ENCODE measurements around the gene STK10.
"Not testable (repeated sequence)": the region's sequence is repeated elsewhere in the genome, so short reads cannot be mapped to it uniquely, and the experiment has no call there.

STK10 gene

DNA sequence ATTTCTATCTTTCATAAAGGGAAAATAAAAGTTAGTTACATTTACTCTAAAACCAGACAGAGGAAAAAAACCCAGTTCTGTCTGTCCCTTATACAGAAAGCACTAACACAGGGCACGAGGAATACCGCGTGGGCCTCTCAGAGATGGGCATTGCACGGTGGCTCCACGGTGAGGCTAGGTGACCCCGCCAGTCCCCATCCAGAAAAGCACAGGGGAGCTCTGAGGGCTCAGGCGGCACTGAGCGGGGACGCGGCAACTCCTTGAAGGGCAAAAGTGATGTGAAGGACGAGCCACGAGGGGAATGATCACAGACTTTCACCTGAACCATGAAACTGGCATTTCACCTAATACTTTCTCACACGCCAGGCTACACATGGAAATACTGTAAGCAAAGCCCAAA is 145.8 kb downstream of the STK10 start:
- in situ Hi-C loops (cut with MboI; ENCODE audit: low pct_unique_long_range_greater_than_20kb, low sequenced_read_pairs, unreplicated experiment), result loop anchor here (10.0 to 25.0 kb wide), 3 partner anchors 137 to 630 kb away; partner anchors contain the start of gene FGF18
- no peak for DNase-seq (ENCODE audit: low spot score)
- TF ChIP-seq, protein P1, sequence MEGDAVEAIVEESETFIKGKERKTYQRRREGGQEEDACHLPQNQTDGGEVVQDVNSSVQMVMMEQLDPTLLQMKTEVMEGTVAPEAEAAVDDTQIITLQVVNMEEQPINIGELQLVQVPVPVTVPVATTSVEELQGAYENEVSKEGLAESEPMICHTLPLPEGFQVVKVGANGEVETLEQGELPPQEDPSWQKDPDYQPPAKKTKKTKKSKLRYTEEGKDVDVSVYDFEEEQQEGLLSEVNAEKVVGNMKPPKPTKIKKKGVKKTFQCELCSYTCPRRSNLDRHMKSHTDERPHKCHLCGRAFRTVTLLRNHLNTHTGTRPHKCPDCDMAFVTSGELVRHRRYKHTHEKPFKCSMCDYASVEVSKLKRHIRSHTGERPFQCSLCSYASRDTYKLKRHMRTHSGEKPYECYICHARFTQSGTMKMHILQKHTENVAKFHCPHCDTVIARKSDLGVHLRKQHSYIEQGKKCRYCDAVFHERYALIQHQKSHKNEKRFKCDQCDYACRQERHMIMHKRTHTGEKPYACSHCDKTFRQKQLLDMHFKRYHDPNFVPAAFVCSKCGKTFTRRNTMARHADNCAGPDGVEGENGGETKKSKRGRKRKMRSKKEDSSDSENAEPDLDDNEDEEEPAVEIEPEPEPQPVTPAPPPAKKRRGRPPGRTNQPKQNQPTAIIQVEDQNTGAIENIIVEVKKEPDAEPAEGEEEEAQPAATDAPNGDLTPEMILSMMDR (IDR thresholded peaks at IDR 0.05; ENCODE audit: extremely low read depth, insufficient read depth, missing control alignments), result no peak

DNA sequence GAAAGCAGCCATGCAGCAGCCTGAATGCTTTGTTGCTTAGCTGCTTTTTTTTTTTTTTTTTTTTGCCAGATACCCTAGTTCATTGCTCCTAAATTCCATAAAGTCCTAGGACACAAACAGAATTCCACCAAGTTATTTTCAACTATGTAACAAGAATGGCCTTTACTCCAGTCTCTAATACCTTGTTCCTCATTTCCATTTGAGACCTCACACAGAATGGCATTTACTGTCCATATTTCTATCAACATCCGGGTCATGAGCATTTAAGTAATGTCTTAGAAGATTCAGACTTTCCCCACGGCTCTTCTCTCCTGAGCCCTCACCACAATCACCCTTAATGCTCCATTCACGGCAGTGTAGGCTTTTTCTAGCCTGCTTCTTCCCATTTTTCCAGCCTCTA is 149.9 kb downstream of the STK10 start:
- DNase-seq (ENCODE audit: low spot score), result no peak
- TF ChIP-seq, protein P1 (IDR thresholded peaks at IDR 0.05; ENCODE audit: extremely low read depth, insufficient read depth, missing control alignments), result no peak
- in situ Hi-C loops (cut with MboI; ENCODE audit: low pct_unique_long_range_greater_than_20kb, low sequenced_read_pairs, unreplicated experiment), result loop anchor here (25.0 kb wide), 2 partner anchors 426 to 626 kb away; partner anchors contain the start of gene FGF18

DNA sequence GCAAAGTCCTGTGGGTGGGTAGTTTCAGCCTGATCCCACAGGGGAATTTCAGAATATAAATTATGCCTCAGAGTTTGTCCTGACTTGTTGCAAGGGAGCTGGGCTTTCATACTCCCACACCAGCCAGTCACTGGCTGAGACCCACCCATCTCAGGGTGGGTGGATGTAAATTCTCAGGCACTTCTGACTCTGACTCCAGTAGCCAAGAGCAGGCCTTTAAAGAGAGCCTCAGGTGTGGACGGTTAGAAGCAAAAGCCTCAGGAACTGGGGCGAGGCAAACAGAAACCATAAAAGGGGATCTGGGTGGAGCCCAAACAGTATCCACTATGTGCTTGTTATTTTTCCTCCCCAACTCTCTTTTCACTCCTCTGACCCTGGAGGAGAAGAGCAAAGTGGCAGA is 153.0 kb downstream of the STK10 start:
- peak; percentile 49 for DNase-seq (ENCODE audit: low spot score)
- in situ Hi-C loops (cut with MboI; ENCODE audit: low pct_unique_long_range_greater_than_20kb, low sequenced_read_pairs, unreplicated experiment), result loop anchor here (25.0 kb wide), 2 partner anchors 423 to 623 kb away; partner anchors contain the start of gene FGF18
- TF ChIP-seq, protein P1 (IDR thresholded peaks at IDR 0.05; ENCODE audit: extremely low read depth, insufficient read depth, missing control alignments), result no peak

DNA sequence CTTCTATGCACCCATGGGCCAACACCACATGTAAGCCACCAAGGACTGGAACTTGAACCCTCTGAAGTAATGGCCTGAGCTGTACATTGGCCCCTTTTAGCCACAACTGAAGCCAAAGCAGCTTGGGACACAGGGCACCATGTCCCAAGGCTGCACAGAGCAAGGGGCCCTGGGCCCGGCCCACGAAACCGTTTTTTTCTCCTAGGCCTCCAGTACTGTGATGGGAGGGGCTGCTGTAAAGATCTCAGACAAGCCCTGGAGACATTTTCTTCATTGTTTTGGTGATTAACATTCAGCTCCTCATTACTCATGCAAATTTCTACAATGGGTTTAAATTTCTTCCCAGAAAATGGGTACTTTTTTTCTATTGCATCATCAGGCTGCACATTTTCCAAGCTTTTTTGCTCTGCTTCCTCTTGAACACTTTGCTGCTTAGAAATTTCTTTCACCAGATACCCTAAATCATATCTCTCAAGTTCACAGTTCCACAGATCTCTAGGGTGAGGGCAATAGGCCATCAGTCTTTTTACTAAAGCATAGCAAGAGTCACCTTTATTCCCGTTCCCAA is 156.0 kb downstream of the STK10 start:
- TF ChIP-seq, protein P1 (IDR thresholded peaks at IDR 0.05; ENCODE audit: extremely low read depth, insufficient read depth, missing control alignments), result no peak
- no peak for DNase-seq (ENCODE audit: low spot score)
- in situ Hi-C loops (cut with MboI; ENCODE audit: low pct_unique_long_range_greater_than_20kb, low sequenced_read_pairs, unreplicated experiment), result loop anchor here (25.0 kb wide), 2 partner anchors 420 to 620 kb away; partner anchors contain the start of gene FGF18

DNA sequence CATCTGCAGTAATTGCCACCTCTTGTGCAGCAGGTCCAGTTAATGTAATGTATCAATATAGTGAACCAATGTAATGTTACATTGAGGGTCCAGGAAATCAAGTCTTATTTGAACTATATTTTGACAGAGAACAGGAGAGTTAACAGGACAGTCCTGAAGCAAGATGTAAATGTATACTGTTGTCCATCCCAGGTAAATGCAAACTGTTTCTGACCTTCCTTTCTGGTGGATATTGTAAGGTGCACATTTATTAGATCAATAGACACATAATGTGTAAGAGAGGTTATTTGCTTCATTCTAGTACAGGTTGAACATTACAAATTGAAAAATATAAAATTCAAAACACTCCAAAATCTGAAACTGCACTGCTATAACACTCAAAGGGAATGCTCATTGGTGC is 158.1 kb downstream of the STK10 start:
- in situ Hi-C loops (cut with MboI; ENCODE audit: low pct_unique_long_range_greater_than_20kb, low sequenced_read_pairs, unreplicated experiment), result loop anchor here (25.0 kb wide), 2 partner anchors 418 to 618 kb away; partner anchors contain the start of gene FGF18
- DNase-seq (ENCODE audit: low spot score), result no peak
- TF ChIP-seq, protein P1 (IDR thresholded peaks at IDR 0.05; ENCODE audit: extremely low read depth, insufficient read depth, missing control alignments), result no peak

DNA sequence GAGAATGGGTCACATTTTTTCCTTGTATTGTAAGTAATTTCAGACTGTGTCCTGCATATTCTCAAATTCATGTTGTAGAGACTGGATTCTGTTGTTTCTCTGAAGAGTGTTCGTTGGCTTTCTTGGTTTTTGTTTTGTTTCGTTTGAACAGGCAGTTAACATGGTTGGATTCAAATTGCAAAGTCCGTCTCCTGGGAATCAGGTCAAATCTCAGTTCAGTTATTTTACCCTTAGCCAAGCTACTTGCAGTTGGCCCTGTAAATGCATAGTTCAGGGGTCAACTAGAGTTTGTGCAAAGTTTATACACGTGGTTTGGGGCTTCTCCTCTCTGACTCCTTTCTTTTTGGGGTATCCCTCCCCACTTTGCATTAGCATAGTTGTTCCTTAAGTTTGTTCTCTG is 159.9 kb downstream of the STK10 start:
- DNase-seq (ENCODE audit: low spot score), result no peak
- TF ChIP-seq, protein P1 (IDR thresholded peaks at IDR 0.05; ENCODE audit: extremely low read depth, insufficient read depth, missing control alignments), result no peak
- in situ Hi-C loops (cut with MboI; ENCODE audit: low pct_unique_long_range_greater_than_20kb, low sequenced_read_pairs, unreplicated experiment), result loop anchor here (25.0 kb wide), 2 partner anchors 416 to 616 kb away; partner anchors contain the start of gene FGF18

DNA sequence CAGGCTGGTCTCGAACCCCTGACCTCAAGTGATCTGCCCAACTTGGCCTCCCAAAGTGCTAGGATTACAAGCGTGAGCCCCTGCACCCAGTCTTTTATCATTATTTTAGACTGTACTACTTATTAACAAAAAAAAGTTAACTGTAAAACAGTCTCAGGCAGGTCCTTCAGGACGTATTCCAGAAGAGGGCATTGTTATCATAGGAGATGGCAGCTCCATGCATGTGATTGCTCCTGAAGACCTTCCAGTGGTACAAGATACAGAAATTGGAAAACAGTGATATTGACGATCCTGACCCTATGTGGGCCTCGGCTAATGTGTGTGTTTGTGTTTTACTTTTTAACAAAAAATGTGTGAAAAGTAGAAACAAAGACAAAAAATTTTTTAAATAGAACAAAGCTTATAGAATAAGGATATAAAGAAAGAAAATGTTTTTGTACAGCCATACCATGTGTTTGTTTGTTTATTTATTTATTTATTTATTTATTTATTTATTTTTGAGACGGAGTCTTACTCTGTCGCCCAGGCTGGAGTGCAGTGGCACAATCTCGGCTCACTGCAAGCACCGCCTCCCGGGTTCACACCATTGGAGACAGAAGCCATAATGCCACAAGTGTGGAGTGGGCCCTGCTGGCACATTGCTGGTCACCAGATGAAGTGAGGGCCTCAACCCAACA is 167.8 kb downstream of the STK10 start:
- not testable (repeated sequence) for DNase-seq (ENCODE audit: low spot score)

More for the DNA sequence above, 167.8 kb downstream of the STK10 start:
- in situ Hi-C loops (cut with MboI; ENCODE audit: low pct_unique_long_range_greater_than_20kb, low sequenced_read_pairs, unreplicated experiment), result not testable (repeated sequence)

All from GM13977 (cell line).